Neural cell (in vitro differentiated cells): ENCODE measurements around the gene TGIF2. TPM values are rescaled to one million over a fixed set of nuclear protein-coding genes. Genes with fewer than 3 reads are reported as not detected.
"Not testable (repeated sequence)": the region's sequence is repeated elsewhere in the genome, so short reads cannot be mapped to it uniquely, and the experiment has no call there.

Experiments
- H2AFZ ChIP-seq: fragments of 200-600, 300-800 bp; sonication (generic), shearing (Covaris generic); 2 replicates; pipeline ENCODE4 v1.6.0; 2014; ENCODE audit warnings: low read depth, mild to moderate bottlenecking, antibody characterized with exemption, low read length, moderate library complexity
- H3F3A ChIP-seq: fragments of 200-600 bp; shearing (Covaris generic); 2 replicates; pipeline ENCODE4 v1.6.1; 2016; ENCODE audit warnings: mild to moderate bottlenecking, moderate library complexity, mixed read lengths, antibody characterized with exemption, low read length; ENCODE audit not compliant: insufficient read depth, poor library complexity, severe bottlenecking
- H3K27ac ChIP-seq: fragments of 200-600, 300-800 bp; sonication (generic), shearing (Covaris generic); 2 replicates; pipeline ENCODE4 v1.5.1; 2014; ENCODE audit warnings: mild to moderate bottlenecking, low read length, moderate library complexity
- H3K27me3 ChIP-seq: fragments of 300-800, 200-600 bp; sonication (generic), shearing (Covaris generic); 2 replicates; pipeline ENCODE4 v1.6.0; 2014; ENCODE audit warnings: mild to moderate bottlenecking, low read depth, low read length, moderate library complexity; ENCODE audit not compliant: insufficient read depth
- H3K36me3 ChIP-seq: fragments of 300-800, 200-600 bp; sonication (generic), shearing (Covaris generic); 2 replicates; pipeline ENCODE4 v1.5.1; 2014; ENCODE audit warnings: mild to moderate bottlenecking, antibody characterized with exemption, low read length, moderate library complexity; ENCODE audit not compliant: insufficient read depth
- H3K4me2 ChIP-seq: fragments of 300-800, 200-600 bp; sonication (generic), shearing (Covaris generic); 2 replicates; pipeline ENCODE4 v1.6.0; 2014; ENCODE audit warnings: mild to moderate bottlenecking, low read length
- H3K4me3 ChIP-seq: fragments of 300-800, 200-600 bp; sonication (generic), shearing (Covaris generic); 2 replicates; pipeline ENCODE4 v1.5.1; 2014; ENCODE audit warnings: mild to moderate bottlenecking, low read length, moderate library complexity
- H3K79me2 ChIP-seq: fragments of 200-600 bp; shearing (Covaris generic); replicated peaks from 2 replicates; pipeline ENCODE4 v1.6.0; 2014; ENCODE audit warnings: mild to moderate bottlenecking, low read length, moderate library complexity; ENCODE audit not compliant: insufficient read depth
- H3K9ac ChIP-seq: fragments of 300-800, 200-600 bp; sonication (generic), shearing (Covaris generic); 2 replicates; pipeline ENCODE4 v1.6.1; 2016; ENCODE audit warnings: mild to moderate bottlenecking, low read length, mixed read lengths
- H3K9me2 ChIP-seq: fragments of 200-600 bp; shearing (Covaris generic); 2 replicates; pipeline ENCODE4 v1.6.1; 2016; ENCODE audit warnings: mild to moderate bottlenecking, low read length, mixed read lengths; ENCODE audit not compliant: insufficient read depth
- H3K9me3 ChIP-seq: fragments of 200-600, 300-800 bp; sonication (generic), shearing (Covaris generic); 2 replicates; pipeline ENCODE4 v1.6.1; 2016; ENCODE audit warnings: mild to moderate bottlenecking, mixed run types, low read length, moderate library complexity, mixed read lengths
- H4K20me1 ChIP-seq: fragments of 200-600 bp; shearing (Covaris generic); 2 replicates; pipeline ENCODE4 v1.6.1; 2016; ENCODE audit warnings: mild to moderate bottlenecking, mixed run types; ENCODE audit not compliant: insufficient read depth
- CTCF ChIP-seq: fragments of 450-650 bp; IDR thresholded peaks from 2 replicates; pipeline ENCODE4 v1.5.1; 2014; ENCODE audit warnings: antibody characterized with exemption, mild to moderate bottlenecking, moderate library complexity; ENCODE audit not compliant: poor library complexity, severe bottlenecking
- EP300 ChIP-seq: fragments of 450-650 bp; conservative IDR thresholded peaks from 2 replicates; pipeline ENCODE4 v1.6.1; 2014; ENCODE audit warnings: antibody characterized with exemption, mild to moderate bottlenecking, moderate library complexity; ENCODE audit not compliant: poor library complexity, severe bottlenecking
- EZH2 ChIP-seq: fragments of 200-600, 300-800 bp; shearing (Covaris generic), sonication (generic); IDR thresholded peaks from 2 replicates; pipeline ENCODE4 v1.6.1; 2014; ENCODE audit warnings: antibody characterized with exemption, low read length, borderline replicate concordance, mild to moderate bottlenecking; ENCODE audit not compliant: insufficient read depth, poor library complexity, severe bottlenecking
- MXI1 ChIP-seq: fragments of 450-650 bp; conservative IDR thresholded peaks from 2 replicates; pipeline ENCODE4 v1.6.1; 2014; ENCODE audit warnings: antibody characterized with exemption, mild to moderate bottlenecking; ENCODE audit not compliant: poor library complexity, severe bottlenecking
- RAD21 ChIP-seq: fragments of 450-650 bp; conservative IDR thresholded peaks from 2 replicates; pipeline ENCODE4 v1.6.1; 2014; ENCODE audit warnings: antibody characterized with exemption, mild to moderate bottlenecking, moderate library complexity
- REST ChIP-seq: IDR thresholded peaks from 2 replicates; pipeline ENCODE4 v1.6.1; 2012; ENCODE audit warnings: borderline replicate concordance
- SMC3 ChIP-seq: fragments of 450-650 bp; conservative IDR thresholded peaks from 2 replicates; pipeline ENCODE4 v1.6.1; 2014; ENCODE audit warnings: antibody characterized with exemption, mild to moderate bottlenecking, moderate library complexity; ENCODE audit not compliant: poor library complexity
- TAF1 ChIP-seq: IDR thresholded peaks from 2 replicates; pipeline ENCODE4 v1.6.1; 2012; ENCODE audit warnings: low read depth
- polyA plus RNA-seq: library from polyadenylated mRNA; depleted of rRNA; stranded (reverse); fragments of >200 nt; gene quantifications from 2 replicates; pipeline ENCODE4 v1.2.3, GENCODE V29; 2014

Gene TGIF2
- polyA plus RNA-seq, 1 donor from 2014 or later, result 3.3 TPM

- Histone ChIP-seq H3K9ac (no peak overlapping the region), H4K20me1 (no peaks in the 10 kb centered on the region), H3K4me2 (no peak overlapping the region), H2AFZ (no peak overlapping the region), H3F3A (no peaks in the 10 kb centered on the region), H3K36me3 (no peaks in the 10 kb centered on the region), H3K79me2 (no peaks in the 10 kb centered on the region), H3K27me3 (no peaks in the 10 kb centered on the region), H3K4me3 (no peak overlapping the region), H3K9me3 (no peaks in the 10 kb centered on the region), H3K27ac (no peak overlapping the region), H3K9me2 (no peaks in the 10 kb centered on the region)
- no peak for TF ChIP-seq EZH2
- no peak for TF ChIP-seq MXI1
- no peak for TF ChIP-seq REST
- TF ChIP-seq CTCF, result no peak
- TF ChIP-seq EP300, result no peak
- no peak for TF ChIP-seq RAD21
Measured at GRCh38 chr20:36634342-36634741, 60.9 kb downstream of the TGIF2 start.

- not testable (repeated sequence) for H3K9ac ChIP-seq, H3K4me3 ChIP-seq, H3K27me3 ChIP-seq, H3K79me2 ChIP-seq, H4K20me1 ChIP-seq, H2AFZ ChIP-seq, H3K9me2 ChIP-seq, H3K4me2 ChIP-seq, H3F3A ChIP-seq, H3K27ac ChIP-seq, H3K9me3 ChIP-seq, H3K36me3 ChIP-seq
Measured at GRCh38 chr20:36638876-36639400, 65.5 kb downstream of the TGIF2 start.

- no peaks in the 10 kb centered on the region for H3K27me3 ChIP-seq
Measured at GRCh38 chr20:36641506-36641843, 68.1 kb downstream of the TGIF2 start.

More at GRCh38 chr20:36641506-36641843, 68.1 kb downstream of the TGIF2 start:
- no peak overlapping the region for H3K27ac ChIP-seq
- H3F3A ChIP-seq, result no peaks in the 10 kb centered on the region
- no peak overlapping the region for H3K4me2 ChIP-seq
- no peaks in the 10 kb centered on the region for H3K9me3 ChIP-seq
- no peaks in the 10 kb centered on the region for H3K9me2 ChIP-seq
- no peak overlapping the region for H3K4me3 ChIP-seq
- no peak overlapping the region for H3K9ac ChIP-seq
- H4K20me1 ChIP-seq, result no peaks in the 10 kb centered on the region
- TF ChIP-seq TAF1, result no peak
- no peak for TF ChIP-seq EZH2
- TF ChIP-seq SMC3, result no peak
- no peak for TF ChIP-seq RAD21
- TF ChIP-seq EP300, result no peak
- TF ChIP-seq CTCF, result no peak
- no peak for TF ChIP-seq REST
- no peak for TF ChIP-seq MXI1
- H3K36me3 ChIP-seq, result no peaks in the 10 kb centered on the region
- H2AFZ ChIP-seq, result no peak overlapping the region
- no peaks in the 10 kb centered on the region for H3K79me2 ChIP-seq
